Measurements from ENCODE around the gene CDC42SE2.

CDC42SE2 gene

DNA sequence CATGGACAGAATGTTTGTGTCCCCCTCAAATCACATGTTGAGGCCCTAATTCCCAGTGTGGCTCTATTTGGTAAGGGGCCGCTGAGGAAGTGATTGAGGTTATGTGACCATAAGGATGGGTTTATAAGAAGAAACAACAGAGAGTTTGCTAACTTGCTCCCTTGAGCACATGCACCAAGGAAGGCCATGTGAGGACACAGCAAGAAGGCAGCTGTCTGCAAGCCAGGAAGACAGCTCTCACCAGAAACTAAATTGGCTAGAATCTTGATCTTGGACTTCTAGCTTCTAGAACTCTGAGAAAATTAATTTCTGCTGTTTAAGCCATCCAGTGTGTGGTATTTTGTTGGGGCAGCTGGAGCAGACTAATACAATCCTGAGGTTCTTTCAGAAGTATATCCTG lies 35.2 kb upstream of the CDC42SE2 start:
- no peak for DNase-seq (ENCODE audit: low read depth)
- H3K4me3 ChIP-seq (ENCODE audit: low read depth, low read length), result no peak overlapping the region
- TF ChIP-seq, protein P1, sequence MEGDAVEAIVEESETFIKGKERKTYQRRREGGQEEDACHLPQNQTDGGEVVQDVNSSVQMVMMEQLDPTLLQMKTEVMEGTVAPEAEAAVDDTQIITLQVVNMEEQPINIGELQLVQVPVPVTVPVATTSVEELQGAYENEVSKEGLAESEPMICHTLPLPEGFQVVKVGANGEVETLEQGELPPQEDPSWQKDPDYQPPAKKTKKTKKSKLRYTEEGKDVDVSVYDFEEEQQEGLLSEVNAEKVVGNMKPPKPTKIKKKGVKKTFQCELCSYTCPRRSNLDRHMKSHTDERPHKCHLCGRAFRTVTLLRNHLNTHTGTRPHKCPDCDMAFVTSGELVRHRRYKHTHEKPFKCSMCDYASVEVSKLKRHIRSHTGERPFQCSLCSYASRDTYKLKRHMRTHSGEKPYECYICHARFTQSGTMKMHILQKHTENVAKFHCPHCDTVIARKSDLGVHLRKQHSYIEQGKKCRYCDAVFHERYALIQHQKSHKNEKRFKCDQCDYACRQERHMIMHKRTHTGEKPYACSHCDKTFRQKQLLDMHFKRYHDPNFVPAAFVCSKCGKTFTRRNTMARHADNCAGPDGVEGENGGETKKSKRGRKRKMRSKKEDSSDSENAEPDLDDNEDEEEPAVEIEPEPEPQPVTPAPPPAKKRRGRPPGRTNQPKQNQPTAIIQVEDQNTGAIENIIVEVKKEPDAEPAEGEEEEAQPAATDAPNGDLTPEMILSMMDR (IDR thresholded peaks at IDR 0.05; ENCODE audit: low read depth, low read length, missing control alignments), result no peak

DNA sequence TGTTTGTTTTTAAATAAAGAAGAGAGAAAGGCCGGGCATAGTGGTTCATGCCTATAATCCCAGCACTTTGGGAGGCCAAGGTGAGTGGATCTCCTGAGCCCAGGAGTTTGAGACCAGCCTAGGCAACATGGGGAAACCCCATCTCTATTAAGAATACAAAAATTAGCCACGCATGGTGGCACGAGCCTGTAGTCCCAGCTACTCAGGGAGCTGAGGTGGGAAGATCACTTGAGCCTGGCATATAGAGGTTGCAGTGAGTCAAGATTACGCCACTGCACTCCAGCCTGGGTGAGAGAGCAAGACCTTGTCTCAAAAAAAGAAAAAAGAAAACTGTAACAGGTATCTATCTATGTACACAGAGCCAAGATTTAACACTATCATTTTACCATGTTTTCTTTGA lies 34.2 kb upstream of the CDC42SE2 start:
- H3K4me3 ChIP-seq (ENCODE audit: low read depth, low read length), result no peak overlapping the region
- DNase-seq (ENCODE audit: low read depth), result no peak
- TF ChIP-seq, protein P1 (IDR thresholded peaks at IDR 0.05; ENCODE audit: low read depth, low read length, missing control alignments), result no peak

DNA sequence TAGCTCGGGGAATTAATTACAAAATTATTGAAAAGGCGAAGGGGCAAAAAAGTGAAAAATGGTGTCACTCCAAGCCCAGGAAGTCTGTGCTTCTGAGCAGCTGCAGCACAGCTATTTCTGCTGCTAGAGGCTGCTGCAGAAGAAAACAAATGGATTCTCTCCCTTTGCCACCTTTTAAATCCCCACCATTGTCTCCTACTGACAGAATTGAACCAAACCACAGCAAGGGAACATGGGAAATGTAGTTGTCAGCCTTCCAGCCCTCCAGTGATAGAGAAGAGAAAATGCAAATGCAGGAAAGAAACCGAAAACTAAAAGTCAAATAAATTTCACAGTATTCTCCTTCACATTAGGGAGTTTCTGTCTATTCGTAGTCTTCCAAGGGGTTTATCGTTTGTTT lies 33.4 kb upstream of the CDC42SE2 start:
- TF ChIP-seq, protein P1 (IDR thresholded peaks at IDR 0.05; ENCODE audit: low read depth, low read length, missing control alignments), result no peak
- no peak for DNase-seq (ENCODE audit: low read depth)
- no peak overlapping the region; the same call in none of the 2 replicates for H3K4me3 ChIP-seq (ENCODE audit: low read depth, low read length)

DNA sequence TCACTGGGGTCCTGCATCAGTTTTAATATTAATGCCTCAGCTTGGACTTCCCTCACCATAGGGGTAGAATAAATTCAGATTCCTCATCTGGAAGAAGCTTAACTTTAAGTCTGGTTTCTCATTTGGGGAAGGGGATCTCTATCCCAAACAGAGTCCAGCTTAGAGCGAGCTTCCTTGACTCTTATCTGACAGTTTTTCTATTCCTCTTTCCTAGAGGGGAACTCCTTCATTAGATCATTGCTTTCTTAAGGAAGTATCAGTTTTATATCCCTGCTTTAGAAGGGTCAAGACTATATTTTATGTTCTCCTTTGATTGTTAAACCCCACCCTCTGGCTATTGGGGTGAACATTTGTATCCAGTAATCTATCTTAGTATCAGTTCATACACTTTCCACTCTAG lies 24.2 kb upstream of the CDC42SE2 start:
- TF ChIP-seq, protein P1 (IDR thresholded peaks at IDR 0.05; ENCODE audit: low read depth, low read length, missing control alignments), result no peak
- no peak overlapping the region for H3K4me3 ChIP-seq (ENCODE audit: low read depth, low read length)
- no peak for DNase-seq (ENCODE audit: low read depth)

DNA sequence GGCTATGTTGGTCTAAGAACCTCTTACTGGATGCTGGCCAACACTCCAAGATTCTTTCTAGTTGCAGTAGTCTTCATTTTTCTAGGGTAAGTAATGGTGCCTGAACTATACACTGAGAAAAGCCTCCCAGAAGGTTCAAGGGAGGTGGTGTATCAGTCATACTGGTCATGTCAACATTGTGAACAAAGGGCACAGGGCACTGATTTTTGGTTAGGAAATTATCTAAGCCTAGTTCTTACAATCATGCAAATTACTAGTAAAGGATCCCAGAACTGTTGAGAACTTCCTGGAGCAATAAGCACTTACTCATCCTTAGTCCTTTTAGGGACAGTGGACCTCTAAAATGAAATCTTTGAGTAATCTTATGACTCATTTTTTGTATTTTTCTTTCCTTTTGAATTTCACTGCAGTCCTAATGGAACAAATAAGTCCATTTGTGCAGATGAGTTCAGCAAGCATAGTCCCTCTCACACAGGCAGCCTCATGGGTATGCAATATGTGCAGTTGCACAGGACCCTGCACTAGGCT lies 21.1 kb upstream of the CDC42SE2 start:
- TF ChIP-seq, protein P1 (IDR thresholded peaks at IDR 0.05; ENCODE audit: low read depth, low read length, missing control alignments), result no peak
- no peak overlapping the region for H3K4me3 ChIP-seq (ENCODE audit: low read depth, low read length)
- no peak for DNase-seq (ENCODE audit: low read depth)

DNA sequence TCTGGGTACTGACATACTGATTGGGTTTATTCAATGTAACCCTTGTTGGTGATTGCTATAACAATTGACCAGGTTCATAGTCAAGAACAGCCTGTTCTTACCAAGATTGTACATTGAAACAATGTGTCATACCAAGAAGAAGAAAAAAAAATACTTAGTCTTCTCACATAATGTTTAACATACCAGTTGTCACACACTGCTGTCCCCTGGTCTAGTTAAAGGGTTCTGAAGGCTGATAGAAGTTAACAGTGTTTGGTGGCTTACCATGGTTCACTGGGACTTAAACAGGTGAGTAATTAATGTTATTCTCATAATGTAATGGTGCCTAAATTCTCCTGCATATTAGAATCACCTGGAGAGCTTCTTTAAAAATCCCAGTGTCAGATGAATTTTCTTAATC lies 18.5 kb upstream of the CDC42SE2 start:
- H3K4me3 ChIP-seq (ENCODE audit: low read depth, low read length), result no peak overlapping the region
- DNase-seq (ENCODE audit: low read depth), result no peak
- TF ChIP-seq, protein P1 (IDR thresholded peaks at IDR 0.05; ENCODE audit: low read depth, low read length, missing control alignments), result no peak

DNA sequence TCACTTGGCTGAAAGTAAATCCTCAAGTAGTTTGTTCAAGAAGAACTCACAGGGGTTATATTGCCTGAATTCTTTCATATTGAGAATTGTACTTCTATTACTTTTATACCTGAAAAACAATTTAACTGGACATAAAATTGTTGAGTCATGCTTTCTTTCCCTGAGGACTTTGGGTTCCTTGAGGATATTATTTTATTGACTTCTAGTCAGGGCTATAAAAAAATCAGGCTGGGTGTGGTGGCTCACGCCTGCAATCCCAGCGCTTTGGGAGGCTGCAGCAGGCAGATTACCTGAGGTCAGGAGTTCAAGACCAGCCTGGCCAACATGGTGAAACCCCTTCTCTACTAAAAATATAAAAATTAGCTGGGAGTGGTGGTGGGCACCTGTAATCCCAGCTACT lies 17.9 kb upstream of the CDC42SE2 start:
- TF ChIP-seq, protein P1 (IDR thresholded peaks at IDR 0.05; ENCODE audit: low read depth, low read length, missing control alignments), result no peak
- DNase-seq (ENCODE audit: low read depth), result no peak
- H3K4me3 ChIP-seq (ENCODE audit: low read depth, low read length), result no peak overlapping the region
